Measurements from ENCODE around the gene INTS11. TPM values are rescaled to one million over a fixed set of nuclear protein-coding genes. Genes with fewer than 3 reads are reported as not detected.
A peak's percentile ranks its signal among the peaks of the same experiment; 100 is the strongest.

INTS11 gene
- total and polyA plus RNA-seq, 9 of the 15 experiments (the other 6 are each of a cell fraction or from before 2014, with no cell fraction given) = 3.6 to 183 (median 110) TPM

- peak in 1 of 3 experiments; percentile 38; a peak in 1 of 6 replicates for TF ChIP-seq CTCF (IDR thresholded peaks at IDR 0.05 in 2 of 3, conservative IDR thresholded peaks at IDR 0.05 in 1 of 3; ENCODE audit: insufficient read depth in 2 of 3, low read depth in 1 of 3, low read length in 3 of 3)
Measured at GRCh38 chr1:1300352-1300739, 24.1 kb downstream of the INTS11 start (continued).

DNA sequence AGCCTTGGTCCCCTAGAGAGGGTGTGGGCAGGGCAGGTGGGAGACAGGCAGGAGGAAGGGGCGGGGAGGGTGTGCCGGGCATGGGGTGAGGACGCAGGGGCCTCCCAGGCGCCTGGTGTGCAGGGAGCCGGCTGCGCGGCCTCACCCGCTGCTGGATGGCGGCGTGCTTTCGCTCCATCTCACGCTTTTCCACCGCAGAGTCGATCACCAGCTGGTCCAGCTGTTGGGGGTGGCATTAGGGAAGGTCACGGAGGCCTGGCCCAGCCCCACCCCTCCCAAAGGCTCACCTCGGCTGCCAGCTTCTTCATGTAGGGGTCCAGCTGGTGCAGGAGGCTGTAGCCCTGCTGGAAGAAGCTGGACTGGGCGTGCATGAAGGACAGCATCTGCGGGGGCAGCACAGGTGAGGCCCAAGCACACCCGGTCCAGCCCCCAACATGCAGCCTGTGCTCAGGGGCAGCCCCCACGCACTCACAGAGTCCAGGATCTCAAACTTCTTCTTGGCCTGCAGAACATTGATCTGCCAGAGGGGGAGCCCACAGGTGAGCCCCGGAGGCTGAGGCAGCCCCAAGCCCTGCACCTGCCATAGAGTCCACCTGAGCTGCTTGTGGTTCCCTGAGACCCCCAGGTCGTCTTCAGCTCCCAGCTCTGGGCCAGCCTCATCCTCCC, 24.6 kb downstream of the INTS11 start:
- Histone ChIP-seq H3K4me3 (no peak overlapping the region), H2AFZ (ENCODE audit: low read depth, low read length) (no peak overlapping the region), H3K9ac (ENCODE audit: insufficient read depth in 1 of 2, low read depth in 2 of 2, low read length in 2 of 2) (no peak overlapping the region; a peak in 1 of 4 replicates), H3K9me1 (ENCODE audit: control insufficient read depth, insufficient read depth, low read length) (peaks cover 21% of the 10 kb centered on the region), H3K79me2 (ENCODE audit: control insufficient read depth, insufficient read depth, low read length) (peaks cover 8% of the 10 kb centered on the region), H3K36me3 (ENCODE audit: control insufficient read depth, insufficient read depth, low read length) (peaks cover 15% of the 10 kb centered on the region; the same call in 1 of the 3 replicates), H3K4me1 (replicated peaks in 1 of 2; ENCODE audit: control insufficient read depth in 2 of 2, insufficient read depth in 2 of 2, low read length in 2 of 2) (peaks cover 9 to 76% of the 10 kb centered on the region in 2 experiments), H3K9me3 (replicated peaks; ENCODE audit: control insufficient read depth, insufficient read depth, low read depth, low read length) (no peaks in the 10 kb centered on the region), H3K27ac (ENCODE audit: extremely low read depth, low read depth, low read length) (no peak overlapping the region), H3K4me2 (ENCODE audit: insufficient read depth, low read length) (no peak overlapping the region), H4K20me1 (replicated peaks; ENCODE audit: control insufficient read depth, insufficient read depth, low read length) (peaks cover 19% of the 10 kb centered on the region; the same call in 1 of the 2 replicates), H3K27me3 (ENCODE audit: control insufficient read depth in 2 of 2, insufficient read depth in 2 of 2, low read length in 2 of 2) (no peaks in the 10 kb centered on the region)
- peak; percentile 81 for FAIRE-seq
- in situ Hi-C loops (cut with MboI) = no loop called here
- WGBS (ENCODE audit: insufficient coverage, low coverage, missing lambda C conversion rate) = 70% methylated on average over 21 of the region's 22 CpGs
- CTCF ChIA-PET (ENCODE audit: low intra/inter-chr PET ratio) = interaction anchor here (0.5 kb wide), 1 partner anchor 556 kb away, joined by 3 read pairs; no protein-coding TSS in a partner anchor
- peak in 2 of 4 experiments; percentile 50 to 59 for DNase-seq (ENCODE audit: extremely low read depth in 1 of 4, low spot score in 3 of 4)
- ATAC-seq = peak; percentile 81
- no TSS peak for BruUV-seq (replicated peaks)
- POLR2A ChIA-PET = interaction anchor here (0.6 kb wide), 1 partner anchor 722 kb away, joined by 4 read pairs; no protein-coding TSS in a partner anchor
- intact Hi-C loops (cut with micrococcal nuclease) = loop anchor here (10.0 kb wide), 2 partner anchors 315 to 925 kb away; partner anchors contain the start of genes PERM1 and SKI
- no peak for TF ChIP-seq CBX8 (IDR thresholded peaks at IDR 0.05; ENCODE audit: borderline replicate concordance, extremely low read depth, low read depth, low read length, poor library complexity, severe bottlenecking)
- TF ChIP-seq EGR1 (conservative IDR thresholded peaks at IDR 0.05) = 0 out of 2 replicates have a peak, but pooled peaks have one; percentile 7
- TF ChIP-seq, protein P1, sequence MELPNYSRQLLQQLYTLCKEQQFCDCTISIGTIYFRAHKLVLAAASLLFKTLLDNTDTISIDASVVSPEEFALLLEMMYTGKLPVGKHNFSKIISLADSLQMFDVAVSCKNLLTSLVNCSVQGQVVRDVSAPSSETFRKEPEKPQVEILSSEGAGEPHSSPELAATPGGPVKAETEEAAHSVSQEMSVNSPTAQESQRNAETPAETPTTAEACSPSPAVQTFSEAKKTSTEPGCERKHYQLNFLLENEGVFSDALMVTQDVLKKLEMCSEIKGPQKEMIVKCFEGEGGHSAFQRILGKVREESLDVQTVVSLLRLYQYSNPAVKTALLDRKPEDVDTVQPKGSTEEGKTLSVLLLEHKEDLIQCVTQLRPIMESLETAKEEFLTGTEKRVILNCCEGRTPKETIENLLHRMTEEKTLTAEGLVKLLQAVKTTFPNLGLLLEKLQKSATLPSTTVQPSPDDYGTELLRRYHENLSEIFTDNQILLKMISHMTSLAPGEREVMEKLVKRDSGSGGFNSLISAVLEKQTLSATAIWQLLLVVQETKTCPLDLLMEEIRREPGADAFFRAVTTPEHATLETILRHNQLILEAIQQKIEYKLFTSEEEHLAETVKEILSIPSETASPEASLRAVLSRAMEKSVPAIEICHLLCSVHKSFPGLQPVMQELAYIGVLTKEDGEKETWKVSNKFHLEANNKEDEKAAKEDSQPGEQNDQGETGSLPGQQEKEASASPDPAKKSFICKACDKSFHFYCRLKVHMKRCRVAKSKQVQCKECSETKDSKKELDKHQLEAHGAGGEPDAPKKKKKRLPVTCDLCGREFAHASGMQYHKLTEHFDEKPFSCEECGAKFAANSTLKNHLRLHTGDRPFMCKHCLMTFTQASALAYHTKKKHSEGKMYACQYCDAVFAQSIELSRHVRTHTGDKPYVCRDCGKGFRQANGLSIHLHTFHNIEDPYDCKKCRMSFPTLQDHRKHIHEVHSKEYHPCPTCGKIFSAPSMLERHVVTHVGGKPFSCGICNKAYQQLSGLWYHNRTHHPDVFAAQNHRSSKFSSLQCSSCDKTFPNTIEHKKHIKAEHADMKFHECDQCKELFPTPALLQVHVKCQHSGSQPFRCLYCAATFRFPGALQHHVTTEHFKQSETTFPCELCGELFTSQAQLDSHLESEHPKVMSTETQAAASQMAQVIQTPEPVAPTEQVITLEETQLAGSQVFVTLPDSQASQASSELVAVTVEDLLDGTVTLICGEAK (IDR thresholded peaks at IDR 0.05) = no peak
- TF ChIP-seq, protein P1 (CRISPR knock-in tag; IDR thresholded peaks at IDR 0.05) = no peak
- peak; percentile 46 for TF ChIP-seq HMGN3 (IDR thresholded peaks at IDR 0.05; ENCODE audit: borderline replicate concordance, extremely low read depth, insufficient read length, low read depth, low read length)
- TF ChIP-seq KDM4B (IDR thresholded peaks at IDR 0.05; ENCODE audit: borderline replicate concordance in 2 of 2, low read depth in 1 of 2) = peak in 1 of 2 experiments; percentile 39; a peak in 1 of 4 replicates

All from K562 (cell line).